GM19023 (cell line): ENCODE results near the gene ARSH.
A peak's percentile ranks its signal among the peaks of the same experiment; 100 is the strongest.
"Not testable (repeated sequence)": the region's sequence is repeated elsewhere in the genome, so short reads cannot be mapped to it uniquely, and the experiment has no call there.

Experiments used
- ATAC-seq: cut with Tn5 transposase; IDR thresholded peaks from one replicate; pipeline ENCODE4 v1.9.1; 2021; ENCODE audit warnings: mild to moderate bottlenecking, moderate library complexity; ENCODE audit not compliant: unreplicated experiment

ARSH gene

GRCh38 chrX:3006495-3006894, at the start of gene ARSH:
Gene ARSH (plus strand): TSS chrX:3006546. CDS start chrX:3006613, 67 bp downstream.
- ATAC-seq: no peak

GRCh38 chrX:2958199-2958598, 48.1 kb upstream of the ARSH start:
- no peak for ATAC-seq

- ATAC-seq: no peak
Measured at GRCh38 chrX:2960861-2961515, 45.4 kb upstream of the ARSH start.

- ATAC-seq: no peak
Measured at GRCh38 chrX:2962381-2962780, 44.0 kb upstream of the ARSH start.

GRCh38 chrX:2963449-2963848, 42.9 kb upstream of the ARSH start:
- not testable (repeated sequence) for ATAC-seq

GRCh38 chrX:2963992-2964794, 42.2 kb upstream of the ARSH start:
- ATAC-seq: not testable (repeated sequence)

- ATAC-seq: no peak
Measured at GRCh38 chrX:2965965-2966364, 40.4 kb upstream of the ARSH start.

- no peak for ATAC-seq
Measured at GRCh38 chrX:2967012-2967411, 39.3 kb upstream of the ARSH start.

GRCh38 chrX:2967584-2967983, 38.8 kb upstream of the ARSH start:
- ATAC-seq: no peak

- ATAC-seq: peak; percentile 47
Measured at GRCh38 chrX:2967998-2968909, 38.1 kb upstream of the ARSH start.

GRCh38 chrX:2969021-2969420, 37.3 kb upstream of the ARSH start:
- ATAC-seq: no peak

GRCh38 chrX:2972391-2972790, 34.0 kb upstream of the ARSH start:
- no peak for ATAC-seq

GRCh38 chrX:2974961-2975360, 31.4 kb upstream of the ARSH start:
- ATAC-seq: no peak

- not testable (repeated sequence) for ATAC-seq
Measured at GRCh38 chrX:2978639-2979038, 27.7 kb upstream of the ARSH start.

GRCh38 chrX:2984342-2984741, 22.0 kb upstream of the ARSH start:
- ATAC-seq: no peak

- ATAC-seq: no peak
Measured at GRCh38 chrX:2989565-2989964, 16.8 kb upstream of the ARSH start.

- ATAC-seq: no peak
Measured at GRCh38 chrX:3010532-3010931, 4.2 kb downstream of the ARSH start.

- no peak for ATAC-seq
Measured at GRCh38 chrX:3017492-3017891, 11.1 kb downstream of the ARSH start.

GRCh38 chrX:3024176-3024575, 17.8 kb downstream of the ARSH start:
- no peak for ATAC-seq

GRCh38 chrX:3026074-3026815, 19.9 kb downstream of the ARSH start:
- ATAC-seq: no peak

GRCh38 chrX:3029129-3029528, 22.8 kb downstream of the ARSH start:
- ATAC-seq: no peak
